GM18873 (cell line): ENCODE measurements around the gene RB1.
"Not testable (repeated sequence)": the region's sequence is repeated elsewhere in the genome, so short reads cannot be mapped to it uniquely, and the experiment has no call there.

Experiments used
- ATAC-seq: cut with Tn5 transposase; IDR thresholded peaks from one replicate; pipeline ENCODE4 v1.9.1; 2021; ENCODE audit warnings: mild to moderate bottlenecking, moderate library complexity, moderate number of reproducible peaks; ENCODE audit not compliant: unreplicated experiment, low FRiP score

RB1 gene

DNA sequence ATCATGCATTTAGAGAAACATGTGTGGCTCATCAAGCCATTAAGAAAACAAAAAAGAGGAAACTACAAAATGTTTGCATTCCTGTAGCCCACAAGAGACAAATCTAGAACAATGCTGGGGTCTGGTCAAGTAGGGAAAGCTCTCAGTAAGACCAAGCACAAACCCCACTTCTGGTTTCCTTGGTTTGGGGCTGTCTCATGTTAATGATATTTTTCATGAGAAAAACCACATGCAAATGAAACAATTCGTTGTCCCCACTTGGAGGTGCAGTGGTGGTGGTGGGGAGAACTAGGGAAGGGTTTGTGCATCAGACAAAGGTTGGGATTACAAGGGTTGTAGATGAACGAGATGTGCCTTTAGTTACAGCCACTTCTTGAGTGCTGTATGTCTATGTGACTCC, 7.0 kb upstream of the RB1 start:
- no peak for ATAC-seq

- no peak for ATAC-seq
Observed at GRCh38 chr13:48297131-48297786, 6.3 kb upstream of the RB1 start.

- ATAC-seq = no peak
Observed at GRCh38 chr13:48299591-48299990, 4.0 kb upstream of the RB1 start.

GRCh38 chr13:48302871-48303358, 636 bp upstream of the RB1 start:
- ATAC-seq = no peak

DNA sequence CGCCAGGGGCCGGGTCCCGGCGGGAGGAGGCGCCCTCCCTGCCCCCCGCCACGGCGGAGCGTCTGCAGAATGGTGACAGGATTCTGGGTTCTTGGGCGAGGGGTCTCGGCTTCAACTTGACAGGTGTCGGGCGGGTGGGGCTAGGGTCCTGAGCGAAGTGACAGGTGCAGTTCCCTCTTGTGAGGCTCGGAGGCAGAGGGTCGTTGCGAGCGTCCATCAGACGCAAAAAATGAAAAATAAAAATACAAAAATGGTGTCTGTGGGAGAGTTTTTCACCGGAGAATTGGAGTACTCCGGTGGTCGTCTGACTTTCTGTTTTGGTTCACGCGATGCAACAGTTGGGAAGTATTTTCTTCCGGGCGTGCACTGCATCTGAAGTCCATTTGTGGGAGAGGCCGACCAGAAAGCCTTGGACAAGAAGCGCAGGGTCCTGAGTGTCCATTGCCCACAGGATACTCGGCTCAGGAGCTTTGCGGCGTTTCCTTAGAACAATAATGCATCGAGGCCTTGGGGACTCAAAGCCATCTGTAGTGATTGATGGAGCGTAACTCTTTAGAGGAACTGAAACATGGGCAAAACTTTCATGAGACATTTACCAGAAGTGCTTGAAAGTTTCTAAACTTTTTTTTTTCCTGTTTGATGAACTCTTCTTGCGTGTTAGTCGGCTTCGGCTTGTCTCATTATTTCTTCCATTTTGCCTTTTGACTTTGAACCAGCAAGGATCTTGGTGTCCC, 759 bp downstream of the RB1 start:
- peak; percentile 65 for ATAC-seq

- no peak for ATAC-seq
Observed at GRCh38 chr13:48311223-48311622, 7.7 kb downstream of the RB1 start.

GRCh38 chr13:48315969-48316650, 12.6 kb downstream of the RB1 start:
- no peak for ATAC-seq

- ATAC-seq = no peak
Observed at GRCh38 chr13:48316826-48317510, 13.4 kb downstream of the RB1 start.

DNA sequence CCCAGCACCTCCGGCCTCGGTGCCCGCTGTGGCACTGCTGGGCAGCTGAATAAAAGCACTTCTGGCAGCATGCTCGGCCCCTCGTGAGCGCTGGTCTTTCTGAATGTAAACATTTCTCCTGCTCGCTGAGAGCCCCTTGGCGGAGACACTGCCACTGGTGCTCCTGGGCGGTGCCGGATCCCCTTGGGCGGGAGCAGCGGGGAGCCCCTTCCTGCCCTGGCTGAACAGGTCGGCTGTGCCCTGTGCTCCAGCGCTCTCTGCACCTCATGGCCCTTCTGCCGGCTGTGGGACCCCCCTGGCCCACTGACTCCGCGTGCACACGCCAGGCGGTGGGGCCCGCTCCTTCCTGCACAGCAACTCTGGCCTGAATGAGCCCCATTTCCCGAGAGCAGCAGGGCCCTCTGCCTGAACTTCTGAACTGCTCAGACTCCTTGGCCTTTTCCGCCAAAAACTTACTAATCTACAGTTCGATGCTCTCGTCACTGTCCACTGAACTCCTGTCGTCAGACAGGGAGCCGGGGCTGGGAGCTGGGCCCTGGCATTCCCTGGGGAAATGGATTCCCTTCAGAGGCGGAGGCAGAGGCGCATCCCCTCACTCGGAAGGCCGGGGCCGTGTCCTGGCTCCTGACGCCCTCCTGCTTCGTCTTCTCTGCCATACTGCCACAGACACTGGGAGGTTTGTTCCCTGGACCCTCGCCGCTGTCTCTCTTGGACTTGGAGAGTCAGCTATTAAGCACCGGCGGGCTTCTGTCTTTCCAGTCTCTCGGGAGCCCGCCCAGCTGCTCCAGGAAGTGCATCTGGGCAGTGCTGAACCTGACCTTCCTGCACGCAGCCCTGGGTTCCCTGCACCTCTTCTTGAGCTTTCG, 14.2 kb downstream of the RB1 start:
- no peak for ATAC-seq

- ATAC-seq = no peak
Observed at GRCh38 chr13:48318377-48318811, 14.8 kb downstream of the RB1 start.

GRCh38 chr13:48318821-48319511, 15.4 kb downstream of the RB1 start:
- ATAC-seq = no peak

DNA sequence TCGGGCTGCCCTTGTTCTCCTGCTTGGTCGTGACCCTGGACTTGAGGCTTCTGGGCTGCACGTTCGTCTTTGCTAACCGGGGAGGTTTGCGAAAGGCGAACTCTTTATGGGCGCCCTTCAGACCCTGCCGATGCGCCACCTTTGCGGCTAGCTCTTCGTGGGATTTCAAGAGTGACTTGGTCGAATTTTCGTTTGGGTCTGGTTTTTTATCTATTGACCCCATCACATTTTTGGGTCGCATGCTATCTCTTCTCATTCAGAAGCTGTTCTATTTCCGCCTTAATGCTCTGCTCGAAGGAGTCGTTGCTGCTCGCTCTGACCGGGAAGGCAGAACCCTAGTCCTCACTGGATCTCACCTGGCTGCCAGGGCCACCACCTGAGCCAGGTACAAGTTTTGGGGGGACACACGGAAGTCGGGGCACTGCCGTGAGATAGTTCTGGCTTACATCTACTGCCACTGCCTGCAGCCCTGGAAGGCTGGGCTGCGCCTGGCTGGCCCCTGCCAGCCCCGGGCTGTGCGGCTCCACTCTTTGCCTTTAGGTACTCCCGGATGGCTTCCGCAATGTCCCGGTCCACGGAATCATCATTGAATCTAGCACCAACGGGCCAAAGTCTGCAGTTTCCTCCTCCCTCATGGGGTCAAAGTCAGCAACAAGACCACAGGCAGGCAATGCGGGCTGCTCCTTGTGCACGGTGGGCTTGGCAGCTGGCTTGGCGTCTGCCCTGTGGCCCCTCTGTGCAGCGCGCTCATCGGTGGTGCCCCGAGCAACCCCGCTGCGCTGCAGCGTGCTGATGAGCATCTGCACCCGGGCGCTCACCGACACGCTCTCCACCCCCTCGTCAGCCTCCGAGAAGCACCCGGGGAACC, 16.2 kb downstream of the RB1 start:
- no peak for ATAC-seq

DNA sequence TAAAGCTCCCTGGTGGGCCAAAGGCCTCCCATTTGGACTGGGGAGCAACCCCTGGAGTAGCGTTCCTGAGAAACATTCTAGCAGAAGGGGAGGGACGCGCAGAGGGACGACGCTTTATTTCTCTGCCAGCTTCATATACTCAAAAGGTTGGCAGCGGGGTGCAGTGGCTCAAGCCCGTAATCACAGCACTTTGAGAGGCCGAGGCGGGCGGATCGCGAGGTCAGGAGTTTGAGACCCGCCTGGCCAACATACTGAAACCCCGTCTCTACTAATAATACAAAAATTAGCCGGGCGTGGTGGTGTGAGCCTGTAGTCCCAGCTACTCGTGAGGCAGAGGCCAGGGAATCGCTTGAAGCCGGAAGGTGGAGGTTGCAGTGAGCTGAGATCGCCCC, 16.8 kb downstream of the RB1 start:
- no peak for ATAC-seq

DNA sequence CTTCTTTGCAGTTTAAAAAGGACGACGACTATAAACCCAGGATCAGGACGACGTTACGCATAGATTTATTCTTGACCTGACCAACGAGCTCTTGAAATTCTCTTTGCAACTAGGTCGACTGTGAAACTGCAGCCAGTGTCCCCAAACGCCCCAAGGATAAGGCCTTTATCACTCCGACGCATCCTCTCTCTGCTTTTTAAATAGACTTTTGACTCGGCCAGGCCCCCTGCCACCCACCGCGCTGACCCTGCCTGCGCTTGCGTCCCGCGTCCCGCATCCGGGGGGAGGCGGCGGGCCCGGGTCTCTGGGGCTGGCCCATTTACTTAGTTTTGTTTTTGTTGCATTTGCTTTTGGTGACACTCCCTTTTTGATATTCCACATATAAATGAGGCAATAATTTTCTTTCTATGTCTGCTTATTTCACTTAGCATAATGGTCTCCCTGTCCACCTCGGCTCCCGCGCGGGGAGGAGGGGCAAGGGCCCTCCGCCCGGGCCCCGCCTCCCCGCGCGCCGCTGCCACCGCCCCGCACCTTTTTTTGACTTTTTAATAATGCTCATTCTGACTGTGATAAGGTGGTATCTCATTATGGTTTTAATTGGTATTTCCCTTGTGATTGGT, 17.4 kb downstream of the RB1 start:
- ATAC-seq = no peak

GRCh38 chr13:48322294-48322693, 18.7 kb downstream of the RB1 start:
- ATAC-seq = no peak

DNA sequence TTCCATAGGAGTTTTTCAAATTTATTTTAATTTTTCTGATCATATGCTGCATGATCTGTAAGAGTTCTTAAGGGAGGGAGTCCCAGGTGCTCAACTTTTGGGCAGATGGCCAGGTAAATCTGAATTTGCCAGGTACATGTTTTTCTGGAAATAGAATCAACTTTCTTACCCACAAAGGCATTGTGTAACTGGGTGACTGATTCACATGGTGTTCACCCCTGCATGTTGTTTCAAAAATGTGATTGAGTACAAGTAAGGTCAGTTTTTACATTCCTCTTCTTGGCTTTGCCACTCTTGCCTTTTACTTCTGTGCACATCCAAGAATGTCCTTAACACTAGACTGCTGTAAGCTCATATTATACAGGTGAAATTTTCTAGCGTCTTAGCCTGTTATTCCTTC, 30.4 kb downstream of the RB1 start:
- no peak for ATAC-seq

DNA sequence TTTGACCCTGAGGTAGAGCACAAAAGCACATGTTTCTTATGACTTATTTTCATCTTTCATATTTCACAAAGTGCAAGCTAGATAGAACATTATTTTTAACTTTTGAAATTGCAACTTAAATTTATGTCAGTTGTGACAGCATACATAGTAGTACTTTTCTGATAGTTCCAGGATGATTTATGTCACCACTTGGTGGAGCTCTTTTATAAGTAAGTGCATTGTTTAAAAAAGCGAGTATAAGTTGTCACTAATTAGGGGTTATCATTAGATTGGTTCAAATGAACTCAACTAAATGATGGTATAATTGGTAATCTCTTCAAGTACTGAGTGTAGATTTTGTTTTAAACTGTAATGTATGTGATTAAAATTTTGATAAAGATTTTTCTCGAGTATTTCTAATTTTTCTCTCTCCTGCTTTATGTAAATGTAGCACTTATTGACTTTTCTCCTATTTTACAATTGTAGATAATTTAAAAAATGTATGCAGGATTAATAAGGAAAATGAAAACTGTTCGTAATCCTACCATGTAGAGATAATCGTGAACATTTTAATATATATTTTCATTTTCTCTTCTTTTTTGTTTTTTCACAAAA, 31.1 kb downstream of the RB1 start:
- ATAC-seq = no peak

- not testable (repeated sequence) for ATAC-seq
Observed at GRCh38 chr13:48339198-48339597, 35.6 kb downstream of the RB1 start.
